GM12872 (cell line): ENCODE measurements around the gene ACP1.

ENCODE experiments used
- CTCF ChIP-seq: IDR thresholded peaks from 3 replicates; pipeline ENCODE4 v1.5.1; 2011; ENCODE audit warnings: low read depth, mild to moderate bottlenecking, low read length, moderate library complexity; ENCODE audit not compliant: insufficient read depth

Gene ACP1

GRCh38 chr2:244547-244946, 20.2 kb upstream of the ACP1 start:
- no peak for TF ChIP-seq CTCF

GRCh38 chr2:246489-247144, 18.1 kb upstream of the ACP1 start:
- TF ChIP-seq CTCF: peak; percentile 66

- no peak for TF ChIP-seq CTCF
Observed at GRCh38 chr2:248724-249123, 16.0 kb upstream of the ACP1 start.

- TF ChIP-seq CTCF: no peak
Observed at GRCh38 chr2:249538-250042, 15.2 kb upstream of the ACP1 start.

GRCh38 chr2:252001-252602, 12.6 kb upstream of the ACP1 start:
- TF ChIP-seq CTCF: no peak

GRCh38 chr2:253202-253638, 11.5 kb upstream of the ACP1 start:
- no peak for TF ChIP-seq CTCF

GRCh38 chr2:254241-254640, 10.5 kb upstream of the ACP1 start:
- no peak for TF ChIP-seq CTCF
